Stimulated activated naive CD8-positive, alpha-beta T cell treated with anti-CD3 and anti-CD28 coated beads, Interleukin-15, Interleukin-2, amounts not matched to agents 100 ng/mL and 50 ng/mL, for 24 hours (primary cell): ENCODE data around the gene GDI2.
A peak's percentile ranks its signal among the peaks of the same experiment; 100 is the strongest.

Experiments used
- H3K27ac Mint-ChIP-seq: one replicate; pipeline ENCODE4 v1.8.0; 2021; ENCODE audit warnings: mild to moderate bottlenecking, mixed read lengths
- H3K27me3 Mint-ChIP-seq: one replicate; pipeline ENCODE4 v1.8.0; 2021; ENCODE audit warnings: mixed read lengths
- H3K36me3 Mint-ChIP-seq: one replicate; pipeline ENCODE4 v1.8.0; 2021; ENCODE audit warnings: low read depth, mixed read lengths
- H3K4me1 Mint-ChIP-seq: one replicate; pipeline ENCODE4 v1.8.0; 2021; ENCODE audit warnings: low read depth, mixed read lengths
- H3K4me3 Mint-ChIP-seq: one replicate; pipeline ENCODE4 v1.8.0; 2021; ENCODE audit warnings: mild to moderate bottlenecking, mixed read lengths
- H3K9me3 Mint-ChIP-seq: one replicate; pipeline ENCODE4 v1.8.0; 2021; ENCODE audit warnings: mixed read lengths

The GDI2 gene

DNA sequence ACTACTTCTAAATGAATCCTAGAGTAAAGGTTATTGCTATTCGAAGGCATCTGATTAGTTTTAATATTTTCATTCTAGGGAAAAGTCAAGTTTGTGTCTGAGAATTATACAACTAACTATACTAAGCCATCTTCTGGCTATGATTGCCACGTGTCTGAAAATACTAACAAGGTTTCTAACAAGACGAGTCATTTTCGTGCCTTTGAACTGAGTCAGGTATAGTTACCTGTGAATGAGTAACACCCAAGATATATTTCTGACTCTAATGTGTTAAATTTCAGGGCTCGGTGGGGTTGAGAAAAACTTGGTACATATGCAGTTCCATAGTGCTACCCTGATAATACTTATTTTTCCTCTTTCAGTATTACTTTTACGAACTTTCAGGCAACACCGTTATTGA, 93.1 kb downstream of the GDI2 start:
- Mint-ChIP-seq H3K27ac (peak overlapping the region; percentile 41), H3K36me3 (peaks cover 42% of the 10 kb centered on the region), H3K9me3 (no peaks in the 10 kb centered on the region)

DNA sequence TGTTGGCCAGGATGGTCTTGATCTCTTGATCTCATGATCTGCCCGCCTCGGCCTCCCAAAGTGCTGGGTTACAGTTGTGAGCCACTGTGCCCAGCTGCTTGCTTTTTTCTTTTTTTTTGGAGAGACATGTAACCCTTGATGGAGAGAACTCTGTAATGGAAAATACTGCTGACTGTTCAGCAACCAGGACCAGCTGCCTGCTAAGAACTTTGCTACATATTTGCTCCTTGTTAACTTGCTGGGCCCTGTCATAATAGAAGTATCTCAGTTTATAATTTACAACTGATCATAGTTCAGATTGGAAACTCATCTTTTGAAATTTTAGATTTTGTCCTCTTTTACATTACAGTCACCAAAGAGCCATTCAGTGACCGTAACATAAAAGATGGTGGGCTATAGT, 93.7 kb downstream of the GDI2 start:
- H3K4me3 Mint-ChIP-seq = no peak overlapping the region
- no peak overlapping the region for H3K27ac Mint-ChIP-seq
- no peaks in the 10 kb centered on the region for H3K9me3 Mint-ChIP-seq
- H3K27me3 Mint-ChIP-seq = no peaks in the 10 kb centered on the region
- H3K4me1 Mint-ChIP-seq = peaks cover 16% of the 10 kb centered on the region
- H3K36me3 Mint-ChIP-seq = peaks cover 41% of the 10 kb centered on the region

More for the DNA sequence above, 93.1 kb downstream of the GDI2 start:
- Mint-ChIP-seq H3K27me3 (no peaks in the 10 kb centered on the region), H3K4me3 (no peak overlapping the region), H3K4me1 (peaks cover 12% of the 10 kb centered on the region)
